A673 (cell line): ENCODE results near the gene NKD1.
"Not testable (repeated sequence)": the region's sequence is repeated elsewhere in the genome, so short reads cannot be mapped to it uniquely, and the experiment has no call there.

ENCODE experiments used
- CTCF ChIP-seq: fragments of 300-800, 200-600 bp; sonication (generic); conservative IDR thresholded peaks from 2 replicates; pipeline ENCODE4 v1.5.1; 2017; ENCODE audit warnings: low read depth, mild to moderate bottlenecking, antibody characterized with exemption, low read length, moderate library complexity, mixed read lengths
- EZH2 ChIP-seq: fragments of 200-600 bp; sonication (generic); IDR thresholded peaks from 2 replicates; pipeline ENCODE4 v1.6.1; 2017; ENCODE audit warnings: borderline replicate concordance, low read depth, mild to moderate bottlenecking, mixed read lengths, antibody characterized with exemption, low read length; ENCODE audit not compliant: poor library complexity, severe bottlenecking

GRCh38 chr16:50579373-50579772 is 31.2 kb downstream of the NKD1 start:
- not testable (repeated sequence) for TF ChIP-seq EZH2, CTCF
